ENCODE results near the gene MAPK13.

Gene MAPK13

DNA sequence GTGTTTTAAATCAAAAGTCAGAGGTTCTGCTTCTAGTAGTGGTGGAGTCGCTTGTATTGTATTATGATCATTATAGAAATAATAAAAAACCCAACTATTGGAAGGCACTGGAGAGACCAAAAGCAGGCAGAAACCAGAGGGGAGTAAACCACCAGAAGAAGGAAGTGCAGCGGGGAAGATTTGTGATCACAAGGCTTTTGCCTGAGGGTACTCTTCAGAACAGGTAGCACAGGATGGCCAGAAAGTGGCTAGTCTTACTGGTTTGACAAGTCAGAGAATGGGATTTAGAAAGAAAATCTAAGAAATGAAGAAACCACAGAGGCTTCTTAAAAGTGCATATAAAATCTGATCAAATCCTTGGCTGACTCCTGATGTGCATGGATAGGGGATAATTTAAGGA is 24.0 kb downstream of the MAPK13 start:
- Histone ChIP-seq H3K4me1 (no peaks in the 10 kb centered on the region), H3K27ac (no peak overlapping the region), H3K9me3 (no peaks in the 10 kb centered on the region), H3K36me3 (peaks cover 0 to 3% (median 0%) of the 10 kb centered on the region in 3 donors), H3K27me3 (no peaks in the 10 kb centered on the region), H3K4me3 (no peak overlapping the region)
- DNase-seq, result no peak
- no peak for TF ChIP-seq CTCF (IDR thresholded peaks at IDR 0.05)
- intact Hi-C loops (cut with DNase I; ENCODE audit: low total_unique reads), result no loop called here

GRCh38 chr6:36155662-36156061 is 25.3 kb downstream of the MAPK13 start:
- Histone ChIP-seq H3K36me3 (peaks cover 0 to 6% (median 3%) of the 10 kb centered on the region in 3 donors), H3K27me3 (no peaks in the 10 kb centered on the region), H3K4me3 (no peak overlapping the region), H3K27ac (no peak overlapping the region), H3K9me3 (no peaks in the 10 kb centered on the region), H3K4me1 (no peaks in the 10 kb centered on the region)
- DNase-seq, result no peak
- no peak for TF ChIP-seq CTCF (IDR thresholded peaks at IDR 0.05)
- intact Hi-C loops (cut with DNase I; ENCODE audit: low total_unique reads), result no loop called here

DNA sequence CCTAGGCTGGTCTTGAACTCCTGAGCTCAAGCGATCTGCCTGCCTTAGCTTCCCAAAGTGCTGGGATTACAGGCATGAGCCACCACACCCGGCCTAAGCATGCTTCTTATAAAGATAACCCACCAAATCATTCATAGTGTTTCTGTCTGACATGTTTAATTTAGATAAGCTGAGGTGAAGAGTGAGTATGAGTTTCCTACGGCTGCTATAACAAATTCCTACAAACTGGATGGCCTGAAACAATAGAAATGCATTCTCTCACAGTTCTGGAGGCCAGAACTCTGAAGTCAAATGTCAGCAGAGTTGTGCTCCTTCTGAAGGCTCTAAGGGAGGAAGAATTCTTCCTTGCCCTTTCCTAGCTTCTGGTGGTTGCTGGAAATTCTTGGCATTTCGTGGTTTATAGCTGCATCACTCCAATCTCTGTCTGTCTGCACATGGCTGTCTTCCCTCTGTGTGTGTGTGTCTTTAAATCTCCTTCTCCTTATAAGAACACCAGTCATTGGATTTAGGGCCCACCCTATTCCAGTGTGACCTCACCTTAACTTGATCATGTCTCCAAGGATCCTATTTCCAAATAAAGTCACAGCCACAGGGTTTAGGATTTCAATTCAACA is 29.9 kb downstream of the MAPK13 start:
- Histone ChIP-seq H3K4me1 (no peaks in the 10 kb centered on the region), H3K27me3 (no peaks in the 10 kb centered on the region), H3K27ac (no peak overlapping the region), H3K9me3 (no peaks in the 10 kb centered on the region), H3K4me3 (no peak overlapping the region), H3K36me3 (peaks cover 0 to 6% (median 3%) of the 10 kb centered on the region in 3 donors)
- intact Hi-C loops (cut with DNase I; ENCODE audit: low total_unique reads), result no loop called here
- no peak for DNase-seq
- no peak for TF ChIP-seq CTCF (IDR thresholded peaks at IDR 0.05)

GRCh38 chr6:36169023-36170007 is 39.0 kb downstream of the MAPK13 start:
- H3K4me3 ChIP-seq, result no peak overlapping the region
- DNase-seq, result no peak
- H3K27me3 ChIP-seq, result no peaks in the 10 kb centered on the region
- intact Hi-C loops (cut with DNase I; ENCODE audit: low total_unique reads), result no loop called here
- no peaks in the 10 kb centered on the region for H3K9me3 ChIP-seq
- no peak overlapping the region for H3K27ac ChIP-seq
- TF ChIP-seq CTCF (IDR thresholded peaks at IDR 0.05), result no peak
- H3K4me1 ChIP-seq, result no peaks in the 10 kb centered on the region
- H3K36me3 ChIP-seq, result no peaks in the 10 kb centered on the region

- H3K27me3 ChIP-seq, result no peaks in the 10 kb centered on the region
- H3K27ac ChIP-seq, result no peak overlapping the region
- H3K9me3 ChIP-seq, result no peaks in the 10 kb centered on the region
- no peak for DNase-seq
- intact Hi-C loops (cut with DNase I; ENCODE audit: low total_unique reads), result no loop called here
- no peak overlapping the region for H3K4me3 ChIP-seq
- no peak for TF ChIP-seq CTCF (IDR thresholded peaks at IDR 0.05)
- H3K36me3 ChIP-seq, result no peaks in the 10 kb centered on the region
- H3K4me1 ChIP-seq, result no peaks in the 10 kb centered on the region
Observed at GRCh38 chr6:36170704-36171103, 40.4 kb downstream of the MAPK13 start.

Data from tibial artery (tissue), 4 donors.